ENCODE results near the gene FFAR1. TPM values are rescaled to one million over a fixed set of nuclear protein-coding genes. Genes with fewer than 3 reads are reported as not detected.
"Not testable (repeated sequence)": the region's sequence is repeated elsewhere in the genome, so short reads cannot be mapped to it uniquely, and the experiment has no call there.

FFAR1 gene
- total RNA-seq, 4 donors from 2014 or later, result not detected

DNA sequence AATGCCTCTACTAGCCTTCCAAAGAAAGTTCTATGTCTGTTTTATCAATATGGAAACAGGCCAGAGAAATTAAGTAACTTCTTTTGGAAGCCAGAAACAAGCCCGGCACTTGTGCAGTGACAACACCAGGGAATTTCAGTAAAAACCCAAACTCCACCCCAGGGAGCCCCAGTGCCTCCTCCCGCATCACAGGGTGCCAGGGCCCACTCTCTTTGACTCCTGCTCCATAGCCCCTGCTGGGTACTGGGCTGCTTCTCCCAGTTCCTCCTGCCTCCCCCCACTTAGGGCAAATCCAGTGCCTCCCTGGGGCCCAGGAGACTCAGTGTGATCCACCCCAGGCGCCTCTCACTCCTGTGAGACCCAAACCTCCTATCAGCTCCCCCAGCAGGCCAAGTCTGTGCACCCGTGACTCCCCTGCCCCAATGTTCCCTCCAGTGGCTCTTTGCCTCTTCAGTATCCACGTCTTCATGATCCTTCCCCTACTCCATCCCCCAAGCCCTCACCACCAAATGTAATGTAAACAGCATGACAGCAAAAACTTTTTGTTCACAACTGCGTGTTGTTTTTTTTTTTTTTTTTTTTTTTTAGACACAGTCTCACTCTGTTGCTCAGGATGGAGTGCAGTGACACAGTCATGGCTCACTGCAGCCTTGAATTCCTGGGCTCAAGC is 8.2 kb downstream of the FFAR1 start:
- intact Hi-C loops (cut with DNase I; ENCODE audit: low total_unique reads), result loop anchor here (10.0 kb wide), 1 partner anchor 139 kb away; the partner anchor contains the start of gene KRTDAP

DNA sequence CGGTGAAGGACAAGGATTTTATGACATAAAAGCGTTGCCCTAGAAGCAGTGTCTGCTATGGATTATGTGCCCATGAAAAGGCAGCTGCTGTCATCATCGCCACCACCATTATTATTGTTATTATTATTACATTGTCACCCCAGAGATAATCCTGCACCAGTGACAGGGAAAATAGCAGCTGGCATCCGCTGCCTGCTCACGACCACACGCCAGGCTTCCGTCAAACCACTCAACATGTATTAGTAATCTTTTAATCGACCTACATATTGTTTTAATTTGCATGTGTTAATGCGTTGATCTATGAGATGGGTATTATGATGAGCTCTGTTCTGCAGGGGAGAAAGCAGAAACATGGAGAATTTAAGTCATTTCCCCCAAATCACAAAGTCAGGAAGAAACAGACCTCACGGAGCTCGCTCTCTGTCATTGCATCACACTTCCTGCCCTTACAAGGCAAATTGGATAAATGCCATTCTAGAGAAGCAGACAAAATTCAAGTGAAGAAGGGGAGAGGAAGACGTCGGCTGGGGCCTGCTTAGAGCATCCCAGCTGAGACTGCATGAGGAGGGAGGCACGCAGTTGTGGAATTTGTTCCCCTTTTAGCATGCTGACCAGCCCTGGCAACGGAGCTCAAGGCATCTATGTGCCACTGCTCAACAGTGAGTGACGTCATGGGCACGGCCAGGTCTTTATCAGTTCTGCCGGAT is 10.3 kb downstream of the FFAR1 start, which contains the start of gene FFAR3:
Gene FFAR3 (plus strand): TSS at position 594 of the 707 bp plus-strand sequence. CDS start 431 bp downstream, outside the sequence.
- 29 to 33% methylated on average over 17 of the region's 18 CpGs for WGBS, 2 donors
- intact Hi-C loops (cut with DNase I; ENCODE audit: low total_unique reads), result loop anchor here (10.0 kb wide), 1 partner anchor 137 kb away; the partner anchor contains the start of gene KRTDAP
- no peak within 1 kb of the TSS for H3K4me3 ChIP-seq (ENCODE audit: low read depth, poor library complexity, severe bottlenecking)
- peak; percentile 28 to 67 for DNase-seq (ENCODE audit: low spot score in 2 of 2)
- TF ChIP-seq, protein P1, sequence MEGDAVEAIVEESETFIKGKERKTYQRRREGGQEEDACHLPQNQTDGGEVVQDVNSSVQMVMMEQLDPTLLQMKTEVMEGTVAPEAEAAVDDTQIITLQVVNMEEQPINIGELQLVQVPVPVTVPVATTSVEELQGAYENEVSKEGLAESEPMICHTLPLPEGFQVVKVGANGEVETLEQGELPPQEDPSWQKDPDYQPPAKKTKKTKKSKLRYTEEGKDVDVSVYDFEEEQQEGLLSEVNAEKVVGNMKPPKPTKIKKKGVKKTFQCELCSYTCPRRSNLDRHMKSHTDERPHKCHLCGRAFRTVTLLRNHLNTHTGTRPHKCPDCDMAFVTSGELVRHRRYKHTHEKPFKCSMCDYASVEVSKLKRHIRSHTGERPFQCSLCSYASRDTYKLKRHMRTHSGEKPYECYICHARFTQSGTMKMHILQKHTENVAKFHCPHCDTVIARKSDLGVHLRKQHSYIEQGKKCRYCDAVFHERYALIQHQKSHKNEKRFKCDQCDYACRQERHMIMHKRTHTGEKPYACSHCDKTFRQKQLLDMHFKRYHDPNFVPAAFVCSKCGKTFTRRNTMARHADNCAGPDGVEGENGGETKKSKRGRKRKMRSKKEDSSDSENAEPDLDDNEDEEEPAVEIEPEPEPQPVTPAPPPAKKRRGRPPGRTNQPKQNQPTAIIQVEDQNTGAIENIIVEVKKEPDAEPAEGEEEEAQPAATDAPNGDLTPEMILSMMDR (IDR thresholded peaks at IDR 0.05), result no peak
- TF ChIP-seq POLR2A (IDR thresholded peaks at IDR 0.05), result no peak

More for the DNA sequence above, 8.2 kb downstream of the FFAR1 start:
- H3K4me3 ChIP-seq (ENCODE audit: low read depth, poor library complexity, severe bottlenecking), result no peak overlapping the region
- DNase-seq (ENCODE audit: low spot score in 2 of 2), result peak in 1 of 2 donors; percentile 59
- 47 to 53% methylated on average over 6 of the region's 6 CpGs for WGBS, 2 donors
- no peak for TF ChIP-seq POLR2A (IDR thresholded peaks at IDR 0.05)
- TF ChIP-seq, protein P1 (IDR thresholded peaks at IDR 0.05), result no peak

DNA sequence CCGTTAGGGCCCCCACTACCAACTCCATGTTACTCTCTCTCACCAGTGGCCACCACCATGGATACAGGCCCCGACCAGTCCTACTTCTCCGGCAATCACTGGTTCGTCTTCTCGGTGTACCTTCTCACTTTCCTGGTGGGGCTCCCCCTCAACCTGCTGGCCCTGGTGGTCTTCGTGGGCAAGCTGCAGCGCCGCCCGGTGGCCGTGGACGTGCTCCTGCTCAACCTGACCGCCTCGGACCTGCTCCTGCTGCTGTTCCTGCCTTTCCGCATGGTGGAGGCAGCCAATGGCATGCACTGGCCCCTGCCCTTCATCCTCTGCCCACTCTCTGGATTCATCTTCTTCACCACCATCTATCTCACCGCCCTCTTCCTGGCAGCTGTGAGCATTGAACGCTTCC is 11.1 kb downstream of the FFAR1 start:
- DNase-seq (ENCODE audit: low spot score in 2 of 2), result peak in 1 of 2 donors; percentile 43
- intact Hi-C loops (cut with DNase I; ENCODE audit: low total_unique reads), result loop anchor here (10.0 kb wide), 1 partner anchor 136 kb away; the partner anchor contains the start of gene KRTDAP
- WGBS, 2 donors, result 80% methylated on average over 12 of the region's 16 CpGs; no CpG with 5 or more reads in 1 of the 2 donors
- not testable (repeated sequence) for H3K4me3 ChIP-seq (ENCODE audit: low read depth, poor library complexity, severe bottlenecking)

DNA sequence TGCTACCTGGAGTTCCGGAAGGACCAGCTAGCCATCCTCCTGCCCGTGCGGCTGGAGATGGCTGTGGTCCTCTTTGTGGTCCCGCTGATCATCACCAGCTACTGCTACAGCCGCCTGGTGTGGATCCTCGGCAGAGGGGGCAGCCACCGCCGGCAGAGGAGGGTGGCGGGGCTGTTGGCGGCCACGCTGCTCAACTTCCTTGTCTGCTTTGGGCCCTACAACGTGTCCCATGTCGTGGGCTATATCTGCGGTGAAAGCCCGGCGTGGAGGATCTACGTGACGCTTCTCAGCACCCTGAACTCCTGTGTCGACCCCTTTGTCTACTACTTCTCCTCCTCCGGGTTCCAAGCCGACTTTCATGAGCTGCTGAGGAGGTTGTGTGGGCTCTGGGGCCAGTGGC is 11.7 kb downstream of the FFAR1 start:
- H3K4me3 ChIP-seq (ENCODE audit: low read depth, poor library complexity, severe bottlenecking), result not testable (repeated sequence)
- 88 to 95% methylated on average over 15 to 20 of the region's 21 CpGs for WGBS, 2 donors
- peak in 1 of 2 donors; percentile 61 for DNase-seq (ENCODE audit: low spot score in 2 of 2)
- intact Hi-C loops (cut with DNase I; ENCODE audit: low total_unique reads), result loop anchor here (10.0 kb wide), 1 partner anchor 135 kb away; the partner anchor contains the start of gene KRTDAP

DNA sequence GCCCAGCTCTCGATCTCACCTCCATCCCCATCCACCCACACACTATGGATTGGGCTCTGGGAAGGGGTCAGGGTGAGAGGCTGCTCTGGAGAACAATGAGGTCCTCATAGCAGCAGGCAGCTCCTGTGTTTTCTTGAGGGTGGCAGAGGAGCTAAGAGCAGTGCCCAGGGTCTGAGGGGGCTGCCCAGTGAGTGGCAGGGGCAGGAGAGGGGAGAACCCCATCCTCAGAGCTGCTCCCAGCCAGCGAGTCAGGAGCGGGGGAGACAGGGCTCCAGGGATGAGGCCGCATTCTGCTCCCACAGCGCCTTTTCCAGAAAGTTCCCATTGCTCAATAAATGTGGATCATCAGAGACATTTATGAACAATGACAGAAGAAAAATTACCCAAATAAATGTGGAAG is 12.4 kb downstream of the FFAR1 start:
- 75 to 83% methylated on average over 2 of the region's 5 CpGs for WGBS, 2 donors
- DNase-seq (ENCODE audit: low spot score in 2 of 2), result peak in 1 of 2 donors; percentile 39
- H3K4me3 ChIP-seq (ENCODE audit: low read depth, poor library complexity, severe bottlenecking); intact Hi-C loops (cut with DNase I; ENCODE audit: low total_unique reads): not testable (repeated sequence)

DNA sequence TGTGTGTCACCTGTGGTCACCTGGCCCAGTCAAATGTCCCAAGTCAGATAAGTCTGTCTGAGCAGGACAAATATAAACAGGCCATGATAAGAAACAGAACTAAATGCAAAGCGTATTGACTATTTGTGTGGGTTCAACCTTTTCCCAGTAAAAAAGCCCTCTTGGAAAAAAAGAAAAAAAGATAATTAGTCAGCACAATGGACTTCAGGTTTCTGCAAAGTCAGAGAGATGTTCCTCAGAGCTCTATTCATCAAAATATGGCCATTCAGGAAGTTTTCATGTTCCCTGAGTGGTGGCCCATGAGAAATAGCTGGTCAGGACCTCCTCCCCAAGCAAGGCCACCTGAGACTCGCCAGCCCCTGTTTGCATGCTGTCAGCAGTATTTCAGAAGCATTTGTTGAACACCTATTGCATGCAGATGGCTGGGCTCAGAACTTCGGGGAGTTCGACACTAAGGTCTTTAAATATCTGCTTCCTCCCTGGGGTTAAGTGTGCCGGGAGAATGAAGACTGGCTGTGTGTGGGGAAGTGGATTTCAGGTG is 13.2 kb downstream of the FFAR1 start:
- DNase-seq (ENCODE audit: low spot score in 2 of 2), result peak in 1 of 2 donors; percentile 34
- H3K4me3 ChIP-seq (ENCODE audit: low read depth, poor library complexity, severe bottlenecking), result no peak overlapping the region
- TF ChIP-seq POLR2A (IDR thresholded peaks at IDR 0.05), result no peak
- TF ChIP-seq, protein P1 (IDR thresholded peaks at IDR 0.05), result no peak
- WGBS, 2 donors, result 39 to 69% methylated on average over 5 of the region's 5 CpGs
- intact Hi-C loops (cut with DNase I; ENCODE audit: low total_unique reads), result no loop called here

Data from lower leg skin (tissue), 4 donors.